Measurements from ENCODE around the gene SYAP1. TPM values are rescaled to one million over a fixed set of nuclear protein-coding genes. Genes with fewer than 3 reads are reported as not detected.

SYAP1 gene
- total and polyA plus RNA-seq, 2 experiments from 2014 or later, result 18.0 to 48.3 TPM

- TF ChIP-seq ZNF462 (CRISPR knock-in tag; IDR thresholded peaks at IDR 0.05) (no peak), EZH2phosphoT487 (IDR thresholded peaks at IDR 0.05; ENCODE audit: unreplicated experiment) (no peak), EZH2 (IDR thresholded peaks at IDR 0.05; ENCODE audit: low read depth, unreplicated experiment) (no peak), POLR2AphosphoS5 (IDR thresholded peaks at IDR 0.05; ENCODE audit: low read depth) (no peak), STAT1 (IDR thresholded peaks at IDR 0.05; ENCODE audit: unreplicated experiment) (no peak), JUNB (IDR thresholded peaks at IDR 0.05; ENCODE audit: unreplicated experiment) (no peak), ETS1 (IDR thresholded peaks at IDR 0.05) (no peak), CREB1 (CRISPR knock-in tag; IDR thresholded peaks at IDR 0.05; ENCODE audit: low read depth) (no peak)
Observed at GRCh38 chrX:16807976-16808542, 88.6 kb downstream of the SYAP1 start (continued).

- Histone ChIP-seq H3K27ac (ENCODE audit: low read depth) (no peak overlapping the region), H4K20me1 (replicated peaks; ENCODE audit: insufficient read depth) (peaks cover 2% of the 10 kb centered on the region; the same call in 1 of the 2 replicates), H3F3A (replicated peaks; ENCODE audit: low read depth) (no peaks in the 10 kb centered on the region), H3K9me2 (ENCODE audit: insufficient read depth) (no peaks in the 10 kb centered on the region), H3K27me3 (ENCODE audit: insufficient read depth) (no peaks in the 10 kb centered on the region), H3K79me2 (replicated peaks; ENCODE audit: insufficient read depth) (peaks cover 80% of the 10 kb centered on the region), H3K4me2 (no peak overlapping the region), H3K36me3 (ENCODE audit: insufficient read depth) (no peaks in the 10 kb centered on the region), H2AFZ (no peak overlapping the region), H3K4me1 (ENCODE audit: insufficient read depth) (no peaks in the 10 kb centered on the region), H3K4me3 (no peak overlapping the region)
- no peak overlapping the region for H3K27ac Mint-ChIP-seq
- H3K4me1 Mint-ChIP-seq, result no peaks in the 10 kb centered on the region
- H3K4me3 Mint-ChIP-seq, result no peak overlapping the region
- H3K27me3 Mint-ChIP-seq (ENCODE audit: insufficient read depth, low read depth, poor library complexity), result no peaks in the 10 kb centered on the region
- no peaks in the 10 kb centered on the region for H3K9me3 Mint-ChIP-seq
- DNase-seq (ENCODE audit: low spot score) (no peak), ATAC-seq (no peak)
- peaks cover 30% of the 10 kb centered on the region; the same call in 2 of the 3 replicates for H3K36me3 Mint-ChIP-seq (ENCODE audit: low read depth)
- no peak for TF ChIP-seq REST (IDR thresholded peaks at IDR 0.05; ENCODE audit: unreplicated experiment)
- no peak for TF ChIP-seq ZNF114 (CRISPR knock-in tag; IDR thresholded peaks at IDR 0.05)
Observed at GRCh38 chrX:16814597-16814996, 95.2 kb downstream of the SYAP1 start.
